EL (cell line): ENCODE results near the gene SIT1.

ENCODE experiments used
- DNase-seq: peaks from one replicate; pipeline ENCODE4 v3.0.0-alpha.2; 2016

Gene SIT1, protein sequence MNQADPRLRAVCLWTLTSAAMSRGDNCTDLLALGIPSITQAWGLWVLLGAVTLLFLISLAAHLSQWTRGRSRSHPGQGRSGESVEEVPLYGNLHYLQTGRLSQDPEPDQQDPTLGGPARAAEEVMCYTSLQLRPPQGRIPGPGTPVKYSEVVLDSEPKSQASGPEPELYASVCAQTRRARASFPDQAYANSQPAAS

GRCh38 chr9:35650341-35651158 lies at the start of gene SIT1:
Gene SIT1, minus strand, starts transcription at chr9:35650931. Its CDS starts 78 bp downstream, at chr9:35650853.
- no peak for DNase-seq

DNA sequence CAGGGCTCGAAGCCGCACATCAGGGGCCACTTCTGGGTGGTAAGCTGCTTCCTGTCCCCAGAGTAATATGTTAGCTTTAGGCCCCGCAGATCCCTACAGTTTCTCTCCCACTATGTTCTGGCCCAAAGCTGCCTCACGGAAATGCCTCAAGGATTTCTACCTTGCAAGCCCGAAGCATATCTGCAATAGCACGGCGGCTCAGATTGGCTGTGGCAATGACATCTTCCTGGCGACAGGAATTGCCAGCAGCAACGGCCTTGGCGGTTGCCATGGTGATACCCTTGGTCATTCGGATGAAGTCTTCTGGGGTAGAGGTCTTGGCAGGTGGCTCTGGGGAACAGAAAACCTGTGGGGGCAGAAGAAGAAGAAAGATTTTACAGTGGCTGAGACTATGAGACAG lies 49.3 kb upstream of the SIT1 start:
- no peak for DNase-seq

- DNase-seq, result no peak
Measured at GRCh38 chr9:35698231-35698630, 47.5 kb upstream of the SIT1 start.

DNA sequence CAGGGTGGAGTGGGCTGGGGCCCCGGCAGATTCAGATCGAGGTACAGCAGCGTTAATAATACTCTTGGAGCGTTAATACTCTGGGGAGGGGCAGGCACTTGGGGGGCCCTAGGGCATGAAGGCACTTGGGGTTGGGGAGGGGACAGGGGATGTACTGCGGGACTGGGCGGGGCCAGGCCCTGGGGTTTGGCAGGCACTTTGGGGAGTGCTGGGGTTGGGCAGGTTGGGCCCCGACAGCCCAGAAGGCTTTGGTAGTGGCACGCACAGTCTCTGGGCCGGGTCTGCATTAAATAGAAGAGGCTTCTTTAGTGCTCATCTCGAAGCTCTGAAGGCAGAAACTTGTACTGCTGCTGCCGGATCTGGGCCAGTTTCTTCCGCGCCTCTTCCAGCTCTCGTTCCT lies 46.8 kb upstream of the SIT1 start:
- DNase-seq, result no peak

- peak; percentile 49 for DNase-seq
Measured at GRCh38 chr9:35696520-35697215, 45.9 kb upstream of the SIT1 start.

- no peak for DNase-seq
Measured at GRCh38 chr9:35695943-35696401, 45.2 kb upstream of the SIT1 start.

GRCh38 chr9:35691757-35692301 lies 41.1 kb upstream of the SIT1 start:
- no peak for DNase-seq

DNA sequence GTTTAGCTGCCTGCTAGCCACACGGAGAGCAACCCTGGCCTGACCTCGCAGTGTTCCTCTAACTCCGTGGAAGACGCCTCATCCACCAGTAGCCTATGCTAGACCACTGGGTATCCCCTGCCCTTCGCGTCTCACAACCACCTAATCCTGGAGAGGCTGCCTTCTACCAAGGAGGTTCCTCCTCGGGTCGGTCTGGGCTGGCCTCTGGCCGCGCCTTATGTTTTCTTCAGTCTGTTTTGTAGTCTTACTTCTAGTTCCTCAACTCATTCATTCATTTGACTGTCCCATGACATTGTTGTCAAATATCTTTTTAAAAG lies 40.6 kb upstream of the SIT1 start:
- no peak for DNase-seq

DNA sequence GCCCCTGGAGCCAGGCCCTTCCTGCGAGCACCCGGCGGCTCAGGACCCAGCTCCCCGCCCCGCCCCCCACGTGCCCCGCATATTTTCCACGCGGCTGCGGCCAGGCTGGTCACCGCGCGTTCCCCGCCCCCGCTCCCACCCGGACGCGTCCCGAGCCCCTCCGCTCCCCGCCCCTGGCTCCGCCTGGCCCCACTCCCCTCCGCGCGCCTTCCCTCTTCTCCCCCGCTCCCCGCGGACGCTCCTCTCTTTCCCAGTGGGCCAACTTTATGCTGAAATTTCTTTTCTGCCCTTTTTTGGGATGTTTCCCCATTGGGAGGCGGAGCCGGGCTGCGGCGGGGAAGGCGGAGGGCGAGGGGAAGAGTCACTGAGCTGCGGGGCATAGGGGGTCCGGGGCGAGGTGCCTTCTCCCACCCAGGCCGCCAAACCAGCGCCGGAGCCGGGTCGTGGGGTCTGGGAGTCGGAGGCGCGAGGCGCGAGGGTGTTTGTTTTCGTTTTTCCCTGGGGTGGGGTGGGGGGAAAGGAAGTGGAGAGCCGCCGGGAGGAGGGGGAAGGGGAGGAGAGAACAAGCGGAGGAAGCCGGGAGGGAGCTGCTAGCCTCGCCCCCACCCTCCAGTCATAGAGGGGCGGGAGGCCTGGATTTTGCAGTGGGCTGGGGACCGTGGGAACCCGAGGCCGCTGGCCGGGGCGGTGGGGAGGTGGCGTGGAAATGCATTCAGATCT lies 40.0 kb upstream of the SIT1 start:
- peak; percentile 79 for DNase-seq

DNA sequence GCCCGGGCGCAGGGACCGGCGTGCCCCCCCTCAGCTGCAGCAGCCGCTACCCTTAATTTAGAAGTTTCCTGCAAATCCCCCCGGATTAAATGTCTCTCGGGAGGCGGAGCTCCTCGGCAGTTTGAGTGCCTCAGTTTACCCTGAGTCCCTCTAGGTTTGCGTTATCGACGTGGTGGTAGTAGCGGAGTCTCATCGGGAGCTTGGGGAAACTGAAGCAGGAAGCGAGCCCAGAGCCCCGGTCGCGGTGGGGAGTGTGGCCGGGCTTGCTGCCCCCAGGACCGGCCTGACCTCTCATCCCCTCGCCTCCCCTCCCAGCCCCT lies 39.5 kb upstream of the SIT1 start:
- DNase-seq, result no peak

DNA sequence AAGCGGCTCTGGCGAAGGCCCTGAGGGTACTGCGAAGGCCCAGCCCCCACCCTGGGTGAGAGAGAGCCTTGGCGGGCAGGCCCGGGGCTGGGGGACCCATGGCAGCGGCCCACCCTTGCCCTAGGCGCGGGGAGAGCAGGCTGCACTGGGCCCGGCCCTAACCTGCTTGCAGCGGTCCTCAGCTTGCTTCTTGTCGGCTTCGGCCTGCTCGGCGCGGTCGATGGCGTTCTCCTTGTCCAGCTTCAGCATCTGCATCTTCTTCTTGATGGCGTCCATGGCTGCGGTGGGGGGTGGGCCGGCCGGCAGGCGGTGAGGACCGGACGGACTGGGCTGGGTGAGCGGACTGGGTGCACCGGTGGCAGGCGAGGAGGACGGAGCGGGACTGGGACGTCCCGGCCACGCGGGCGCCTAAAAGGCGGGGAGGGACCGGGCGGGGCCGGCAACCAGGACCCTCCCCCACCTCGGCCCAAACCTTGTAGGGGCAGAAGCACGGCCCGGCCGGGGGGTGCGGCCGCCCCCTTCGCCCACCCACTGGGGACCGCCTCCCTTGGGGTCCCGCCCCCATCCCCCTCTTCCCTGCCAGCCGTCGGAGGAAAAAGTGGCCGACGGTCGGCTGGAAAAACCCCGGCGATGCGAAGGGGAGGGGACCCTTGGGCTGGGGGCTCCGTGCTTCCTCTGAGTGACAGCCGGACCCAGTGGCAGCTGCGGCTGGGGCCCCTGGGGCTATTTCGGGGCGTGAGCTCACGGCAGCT lies 39.0 kb upstream of the SIT1 start, which contains the start of gene TPM2:
Gene TPM2, minus strand, starts transcription at position 384 of the 752 bp plus-strand sequence. Its CDS starts 108 bp downstream, at position 276.
- DNase-seq, result peak; percentile 92

GRCh38 chr9:35688558-35689541 lies 38.1 kb upstream of the SIT1 start:
- DNase-seq, result peak; percentile 82

- no peak for DNase-seq
Measured at GRCh38 chr9:35687972-35688557, 37.3 kb upstream of the SIT1 start.

- DNase-seq, result no peak
Measured at GRCh38 chr9:35687306-35687705, 36.6 kb upstream of the SIT1 start.

- DNase-seq, result peak; percentile 50
Measured at GRCh38 chr9:35686222-35687203, 35.8 kb upstream of the SIT1 start.

DNA sequence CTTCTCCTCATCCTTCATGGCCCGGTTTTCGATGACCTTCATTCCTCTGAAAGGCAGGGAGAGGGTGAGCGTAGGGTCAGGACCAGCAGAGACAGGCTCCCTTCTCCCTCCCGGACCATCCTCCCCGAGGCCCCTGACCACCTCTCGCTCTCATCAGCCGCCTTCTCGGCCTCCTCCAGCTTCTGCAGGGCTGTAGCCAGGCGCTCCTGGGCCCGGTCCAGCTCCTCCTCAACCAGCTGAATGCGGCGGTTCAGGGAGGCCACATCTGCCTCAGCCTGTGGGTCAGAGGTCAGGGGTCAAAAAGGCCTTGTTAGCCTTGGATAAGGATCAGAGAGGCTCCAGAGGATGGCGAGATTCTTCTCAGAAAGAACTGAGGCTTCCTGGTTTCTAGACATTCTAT lies 34.8 kb upstream of the SIT1 start:
- no peak for DNase-seq

DNA sequence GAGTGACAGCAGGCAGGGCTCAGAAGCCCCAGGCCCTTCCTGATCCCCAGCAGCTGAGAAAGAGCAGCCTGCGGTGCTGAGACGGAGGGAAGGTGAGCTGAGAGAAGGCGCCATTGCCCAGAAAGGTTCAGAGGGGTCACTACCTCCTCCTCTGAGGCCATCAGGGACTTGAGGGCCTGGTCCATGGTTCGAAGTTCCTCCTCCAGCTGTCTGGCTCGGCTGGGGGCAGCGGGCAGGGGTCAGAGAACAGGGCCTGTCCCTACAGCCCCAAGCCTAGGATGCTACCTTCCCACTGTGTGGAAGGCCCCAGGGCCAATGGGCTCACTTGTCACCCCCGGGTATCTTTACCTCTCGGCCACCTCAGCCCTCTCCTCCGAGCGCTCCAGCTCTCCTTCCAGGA lies 34.2 kb upstream of the SIT1 start:
- DNase-seq, result no peak

DNA sequence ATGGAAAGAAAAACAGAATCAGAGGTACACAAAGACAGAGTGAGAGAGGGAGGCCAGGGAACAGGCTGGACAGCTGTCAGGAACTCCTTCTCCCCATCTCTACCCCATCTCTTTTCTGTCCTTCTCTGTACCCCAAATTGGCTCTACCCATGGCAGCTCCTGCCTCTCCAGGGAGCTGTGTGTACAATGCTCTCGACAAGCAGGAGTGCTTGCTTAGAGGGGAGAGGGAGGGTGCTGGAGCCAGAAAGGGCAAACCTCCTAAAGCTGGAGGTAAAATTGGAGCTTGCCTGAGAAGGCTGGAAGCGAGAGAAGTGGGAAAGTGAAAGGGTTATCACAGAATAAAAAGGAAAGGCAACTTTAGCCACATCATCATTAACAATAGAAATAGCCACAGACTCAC lies 32.6 kb upstream of the SIT1 start:
- DNase-seq, result no peak
